HG02763 (cell line): ENCODE measurements around the gene DENND6A.
"Not testable (repeated sequence)": the region's sequence is repeated elsewhere in the genome, so short reads cannot be mapped to it uniquely, and the experiment has no call there.

Experiments used
- ATAC-seq: cut with Tn5 transposase; IDR thresholded peaks from one replicate; pipeline ENCODE4 v1.9.1; 2021; ENCODE audit warnings: mild to moderate bottlenecking, moderate library complexity; ENCODE audit not compliant: unreplicated experiment

The DENND6A gene

GRCh38 chr3:57696801-57697321, 4.0 kb upstream of the DENND6A start:
- no peak for ATAC-seq

- no peak for ATAC-seq
Observed at GRCh38 chr3:57694146-57694545, 1.3 kb upstream of the DENND6A start.

- ATAC-seq = not testable (repeated sequence)
Observed at GRCh38 chr3:57692133-57692395, 813 bp downstream of the DENND6A start.

GRCh38 chr3:57691411-57692132, 1.3 kb downstream of the DENND6A start:
- no peak for ATAC-seq

- no peak for ATAC-seq
Observed at GRCh38 chr3:57689367-57690053, 3.4 kb downstream of the DENND6A start.

GRCh38 chr3:57688291-57688690, 4.6 kb downstream of the DENND6A start:
- no peak for ATAC-seq

GRCh38 chr3:57683286-57683685, 9.6 kb downstream of the DENND6A start:
- ATAC-seq = no peak

GRCh38 chr3:57682284-57682683, 10.6 kb downstream of the DENND6A start:
- ATAC-seq = no peak

GRCh38 chr3:57681691-57682090, 11.2 kb downstream of the DENND6A start:
- ATAC-seq = no peak

GRCh38 chr3:57680046-57680445, 12.8 kb downstream of the DENND6A start:
- ATAC-seq = no peak

GRCh38 chr3:57675530-57675929, 17.3 kb downstream of the DENND6A start:
- ATAC-seq = no peak

- ATAC-seq = no peak
Observed at GRCh38 chr3:57673156-57673555, 19.7 kb downstream of the DENND6A start.

- no peak for ATAC-seq
Observed at GRCh38 chr3:57670543-57670942, 22.3 kb downstream of the DENND6A start.

GRCh38 chr3:57661404-57661803, 31.5 kb downstream of the DENND6A start:
- ATAC-seq = no peak

- ATAC-seq = no peak
Observed at GRCh38 chr3:57659806-57660439, 33.0 kb downstream of the DENND6A start.

GRCh38 chr3:57659004-57659673, 33.7 kb downstream of the DENND6A start:
- ATAC-seq = no peak

- ATAC-seq = no peak
Observed at GRCh38 chr3:57658536-57658935, 34.3 kb downstream of the DENND6A start.

- no peak for ATAC-seq
Observed at GRCh38 chr3:57655727-57656126, 37.1 kb downstream of the DENND6A start.

GRCh38 chr3:57654267-57654666, 38.6 kb downstream of the DENND6A start:
- ATAC-seq = no peak

- no peak for ATAC-seq
Observed at GRCh38 chr3:57652203-57652602, 40.7 kb downstream of the DENND6A start.

GRCh38 chr3:57647292-57647940, 45.5 kb downstream of the DENND6A start:
- no peak for ATAC-seq
